ENCODE measurements around the gene CFAP410.
"Not testable (repeated sequence)": the region's sequence is repeated elsewhere in the genome, so short reads cannot be mapped to it uniquely, and the experiment has no call there.

CFAP410 gene

DNA sequence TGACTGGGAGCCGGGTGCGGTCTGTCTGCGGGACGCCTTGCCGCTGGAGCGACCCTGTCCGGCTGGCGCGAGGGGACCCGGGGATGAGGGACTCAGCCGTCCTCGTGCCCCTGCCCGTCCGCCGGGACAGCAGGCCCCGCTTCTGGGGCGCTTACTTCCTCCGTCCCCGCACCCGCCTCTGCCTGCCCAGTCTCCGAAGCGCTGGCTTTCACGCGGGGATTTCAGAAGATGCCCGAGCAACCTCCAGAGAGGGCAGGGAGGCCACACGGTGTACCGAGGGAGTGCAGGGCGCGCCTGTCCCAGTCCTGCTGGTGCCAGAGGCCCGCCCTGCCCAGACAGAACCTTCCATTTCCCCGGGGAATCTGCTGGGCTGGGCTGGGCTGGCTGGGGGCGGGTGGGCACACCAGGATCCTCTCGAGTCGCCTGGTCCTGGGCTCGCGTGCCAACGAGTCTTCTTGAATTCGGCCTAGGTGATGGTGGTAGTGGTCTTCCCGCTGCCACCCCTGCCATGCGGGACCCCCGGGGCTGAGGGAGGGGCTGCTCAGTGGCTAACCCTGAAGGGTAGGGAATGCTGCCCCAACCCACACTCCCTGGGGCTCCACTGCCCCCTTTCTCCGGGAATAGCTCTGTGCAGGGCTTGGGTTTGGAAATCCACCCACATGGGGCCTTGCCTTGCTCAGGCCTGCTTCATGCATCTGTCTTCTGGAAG, 11.7 kb upstream of the CFAP410 start:
- DNase-seq, result no peak

DNA sequence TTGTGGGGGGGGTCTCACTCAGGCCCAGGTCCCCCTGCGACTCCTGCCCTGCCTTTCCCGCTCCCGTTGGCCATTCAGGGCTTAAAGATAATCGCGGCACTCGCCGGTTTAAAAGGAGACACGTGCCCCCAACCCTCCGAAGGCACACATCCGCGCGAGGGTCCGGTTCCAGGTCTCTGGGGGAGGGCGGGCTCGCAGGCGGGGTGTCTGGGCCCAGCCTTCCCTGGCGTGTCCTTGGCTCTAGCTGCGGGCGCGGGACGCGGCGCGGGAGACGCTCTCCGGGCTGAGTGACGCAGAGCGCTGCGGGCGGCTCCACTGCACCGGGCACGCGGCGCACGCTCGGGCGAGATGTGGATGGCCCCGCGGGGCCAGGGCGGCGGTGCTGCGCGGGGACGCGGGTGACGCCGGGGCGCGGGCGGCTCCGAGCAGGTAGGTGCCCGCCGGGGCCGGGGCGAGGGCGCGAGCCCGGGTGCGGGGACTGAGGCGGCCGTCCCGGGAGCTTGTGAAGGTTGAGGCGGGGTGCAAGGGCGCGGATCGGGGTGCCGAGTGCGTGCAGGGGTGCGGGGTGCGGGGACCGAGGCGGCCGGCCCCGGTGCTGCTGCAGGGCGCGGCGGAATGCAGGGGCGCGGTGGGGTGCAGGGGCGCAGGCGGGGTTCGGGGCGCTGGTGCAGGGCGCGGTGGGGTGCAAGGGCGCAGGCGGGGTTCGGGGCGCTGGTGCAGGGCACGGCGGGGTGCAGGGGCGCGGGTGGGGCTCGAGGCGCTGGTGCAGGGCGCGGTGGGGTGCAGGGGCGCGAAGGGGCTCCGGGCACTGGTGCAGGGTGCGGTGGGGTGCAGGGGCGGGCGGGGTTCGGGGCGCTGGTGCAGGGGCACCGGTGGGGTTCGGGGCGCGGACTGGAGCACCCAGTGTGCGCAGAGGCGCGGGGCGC, 10.9 kb upstream of the CFAP410 start:
- DNase-seq, result no peak

DNA sequence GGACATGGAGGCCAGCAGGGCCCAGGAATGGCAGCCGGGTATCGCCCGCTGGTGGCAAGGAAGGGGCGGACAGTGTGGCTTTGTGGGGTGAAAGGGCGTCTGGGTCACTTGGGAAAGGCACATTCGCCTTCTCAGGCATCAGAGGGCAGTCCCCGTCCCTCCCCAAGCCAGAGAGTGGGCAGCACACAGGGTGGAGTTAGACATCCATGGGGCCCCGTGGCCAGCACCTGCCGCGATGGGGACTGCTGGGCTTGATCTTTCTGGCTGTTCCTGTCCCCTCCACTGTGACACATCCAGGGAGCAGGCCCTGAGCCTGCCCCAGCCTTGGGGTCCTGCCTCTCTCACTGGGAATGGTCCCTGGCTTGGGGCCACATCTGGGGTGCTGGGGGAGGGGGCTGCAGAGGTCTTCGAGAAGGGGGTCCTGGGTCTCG, 10.2 kb upstream of the CFAP410 start:
- no peak for DNase-seq

DNA sequence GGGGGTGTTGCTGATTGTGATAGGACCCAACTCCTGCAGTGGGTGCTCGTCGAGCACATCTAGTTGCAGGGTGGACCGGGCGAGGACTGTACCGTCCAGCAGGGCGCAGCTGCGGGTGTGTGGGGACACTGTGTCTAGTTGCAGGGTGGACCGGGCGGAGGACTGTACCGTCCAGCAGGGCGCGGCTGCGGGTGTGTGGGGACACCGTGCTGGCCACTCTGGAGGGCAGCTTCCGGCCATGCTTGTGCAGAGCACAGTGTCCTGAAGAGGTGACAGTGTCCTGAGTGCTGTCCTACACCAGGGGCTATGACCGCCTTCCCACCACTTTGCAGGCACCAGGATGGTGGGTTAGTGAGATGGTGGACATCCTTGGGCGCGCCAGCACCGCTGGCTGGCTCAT, 9.7 kb upstream of the CFAP410 start:
- no peak for DNase-seq

DNA sequence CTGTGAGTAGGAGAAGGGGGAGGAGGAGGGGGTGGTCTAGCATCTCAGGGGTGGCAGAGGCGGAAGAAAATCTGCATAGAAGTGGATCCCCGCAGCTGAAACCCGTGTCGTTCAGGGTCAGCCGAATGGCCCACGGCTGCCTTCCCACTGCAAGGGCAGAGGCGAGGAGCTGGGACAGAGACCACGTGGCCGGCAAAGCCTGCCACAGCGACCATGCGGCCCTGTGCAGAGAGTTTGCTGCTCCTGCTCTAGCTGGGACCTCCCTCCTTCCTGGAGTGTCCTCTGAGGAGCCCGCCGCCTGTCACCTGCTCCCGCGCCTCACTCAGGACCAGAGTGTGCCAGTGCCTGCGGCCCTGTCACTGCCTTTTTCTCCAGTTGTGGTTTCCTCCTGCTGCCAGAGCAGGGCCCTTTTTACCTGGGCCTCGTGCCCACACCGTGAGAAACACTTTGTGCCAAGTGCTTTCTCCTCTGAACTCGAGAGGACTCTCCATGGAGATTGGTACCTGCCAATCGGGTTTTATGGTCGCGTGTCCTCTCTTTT, 8.8 kb upstream of the CFAP410 start:
- DNase-seq, result peak; percentile 39

DNA sequence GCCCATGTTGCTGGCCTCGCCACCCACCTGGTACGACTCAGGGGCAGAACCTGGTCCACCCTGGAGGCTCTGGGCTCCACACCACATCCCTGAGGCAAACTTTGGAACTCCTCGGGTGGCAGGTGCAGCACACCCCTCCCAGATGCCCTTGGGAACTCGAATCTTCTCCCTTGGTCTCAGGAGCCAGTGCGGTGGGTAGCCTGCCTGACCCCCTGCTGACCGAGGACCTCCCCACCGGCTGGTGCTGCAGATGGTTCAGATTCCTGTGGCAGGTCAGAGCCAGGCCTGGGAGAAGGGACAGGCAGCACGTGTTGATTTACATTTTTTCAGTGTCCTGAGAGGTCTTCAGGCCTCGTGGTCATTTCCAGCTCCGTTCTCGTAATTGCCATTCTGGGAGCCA, 6.3 kb upstream of the CFAP410 start:
- DNase-seq, result no peak

DNA sequence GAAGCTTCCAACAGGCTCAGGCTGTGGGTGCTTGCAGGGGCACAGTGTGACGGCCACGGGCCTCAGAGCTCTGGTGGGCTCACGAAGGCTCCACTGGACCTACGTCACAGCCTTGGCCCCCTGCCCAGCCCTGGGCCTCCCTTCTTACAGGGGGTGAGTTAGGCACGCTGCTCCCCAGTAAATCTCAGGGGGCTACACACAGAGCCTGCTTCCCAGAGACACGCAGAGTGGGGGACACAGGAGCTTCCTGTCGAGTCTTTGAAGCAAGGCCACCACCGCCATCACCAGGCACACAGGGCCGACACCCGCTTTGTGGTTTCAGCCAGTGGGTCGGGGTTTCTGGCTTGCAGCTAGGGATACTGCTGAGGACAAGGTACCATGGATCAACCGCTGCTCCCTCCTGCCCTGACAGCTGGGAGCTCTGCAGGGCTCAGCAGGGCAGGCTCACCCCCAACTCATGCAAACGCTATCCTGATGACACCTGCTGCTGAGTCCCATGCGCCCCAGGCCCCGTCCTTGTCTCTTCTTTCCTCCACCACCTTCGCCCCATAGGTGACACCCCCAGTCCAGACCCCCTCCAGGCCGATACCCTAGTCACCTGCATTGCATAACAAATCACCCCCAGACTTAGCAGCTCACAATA, 5.5 kb upstream of the CFAP410 start:
- no peak for DNase-seq

DNA sequence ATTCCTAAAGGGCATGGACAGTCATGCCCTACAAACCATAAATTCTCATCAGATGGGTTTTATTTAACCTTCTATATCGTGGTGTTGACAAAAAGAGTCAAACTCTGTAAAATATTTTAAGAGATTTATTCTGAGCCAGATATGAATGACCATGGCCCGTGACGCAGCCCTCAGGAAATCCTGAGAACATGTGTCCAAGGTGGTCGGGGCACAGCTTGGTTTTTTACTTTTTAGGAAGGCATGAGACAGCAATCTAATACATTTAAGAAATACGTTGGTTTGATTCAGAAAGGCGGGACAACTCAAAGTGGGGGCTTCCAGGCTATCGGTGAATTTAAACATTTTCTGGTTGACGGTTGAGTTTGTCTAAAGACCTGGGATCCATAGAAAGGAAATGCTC, 3.8 kb upstream of the CFAP410 start:
- not testable (repeated sequence) for DNase-seq

- not testable (repeated sequence) for DNase-seq
These were observed 2.7 kb upstream of the CFAP410 start for GRCh38 chr21:44341726-44342458.

- peak; percentile 44 for DNase-seq
These were observed 972 bp downstream of the CFAP410 start for GRCh38 chr21:44337941-44338895.

GRCh38 chr21:44337449-44337848, 1.7 kb downstream of the CFAP410 start:
- DNase-seq, result no peak

DNA sequence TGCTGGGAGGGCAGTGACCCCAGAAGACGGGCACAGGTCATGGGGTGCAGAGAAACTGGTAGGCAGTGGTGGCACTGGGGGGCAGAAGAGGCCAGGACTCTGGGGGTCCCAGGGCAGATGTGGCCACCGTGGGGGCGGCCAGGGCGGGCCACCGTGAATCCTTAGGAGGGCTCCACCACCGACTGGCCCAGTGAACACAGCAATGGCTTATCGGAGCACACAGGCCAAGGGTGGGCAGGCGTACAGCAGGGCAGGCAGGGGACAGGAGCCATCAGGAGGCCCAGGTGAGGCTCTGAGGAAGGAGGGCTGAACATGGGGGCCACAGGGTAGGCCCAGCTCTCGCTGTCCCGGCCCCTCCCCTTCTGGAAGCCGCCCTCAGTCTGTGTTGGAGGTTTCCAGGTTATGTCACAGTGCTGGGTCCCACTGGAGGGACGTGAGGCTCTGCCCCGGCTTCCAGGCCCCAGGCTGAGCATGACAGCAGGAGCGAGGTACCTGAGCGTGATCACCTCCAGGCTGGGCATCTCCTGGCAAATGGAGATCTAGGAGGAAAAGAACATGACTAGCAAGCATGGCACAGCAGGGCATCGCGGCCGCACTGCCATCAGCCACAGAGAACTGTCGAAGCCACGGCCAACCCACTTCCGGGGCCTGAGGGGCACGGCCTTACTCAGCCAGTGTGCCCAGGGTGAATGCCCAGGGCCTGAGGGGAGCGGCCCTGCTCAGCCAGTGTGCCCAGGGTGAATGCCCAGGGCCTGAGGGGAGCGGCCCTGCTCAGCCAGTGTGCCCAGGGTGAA, 3.7 kb downstream of the CFAP410 start:
- DNase-seq, result no peak

- no peak for DNase-seq
These were observed 4.7 kb downstream of the CFAP410 start for GRCh38 chr21:44334329-44335030.

- DNase-seq, result no peak
These were observed 5.5 kb downstream of the CFAP410 start for GRCh38 chr21:44333509-44334328.

- no peak for DNase-seq
These were observed 6.2 kb downstream of the CFAP410 start for GRCh38 chr21:44332965-44333364.

GRCh38 chr21:44332383-44332782, 6.8 kb downstream of the CFAP410 start:
- no peak for DNase-seq

DNA sequence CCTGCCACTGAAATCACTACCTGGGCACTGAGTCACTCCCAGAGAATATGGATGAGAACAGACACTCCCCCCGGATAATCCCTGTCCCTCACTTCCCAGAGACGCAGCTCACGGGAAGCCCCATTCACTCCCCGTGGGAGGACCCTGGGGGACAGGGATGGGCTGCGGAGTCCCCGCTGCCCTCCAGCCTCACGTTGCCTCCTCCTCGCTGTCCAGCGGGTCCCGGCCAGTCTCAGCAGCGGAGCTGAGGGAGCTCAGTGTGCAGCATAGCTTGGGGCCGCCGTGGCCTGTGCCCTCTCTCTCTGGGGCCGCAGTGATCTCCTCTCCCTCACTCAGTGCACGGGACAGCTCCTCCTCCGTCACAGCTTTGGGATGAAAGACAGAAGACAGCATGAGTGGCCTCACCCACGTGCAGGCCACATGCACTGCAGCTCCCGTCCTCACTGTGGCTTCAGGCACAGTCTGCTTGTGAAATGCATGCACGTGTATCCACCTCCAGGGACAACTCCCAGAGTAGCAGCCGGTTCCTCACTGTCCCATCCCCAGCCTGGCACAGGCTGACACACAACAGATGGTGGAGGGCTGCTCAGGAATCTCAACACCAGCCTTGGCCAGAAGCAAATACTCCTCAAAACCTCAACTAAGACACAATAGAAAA, 7.4 kb downstream of the CFAP410 start:
- DNase-seq, result no peak

GRCh38 chr21:44331209-44331608, 8.0 kb downstream of the CFAP410 start:
- DNase-seq, result no peak
